DMS53 (cell line): ENCODE data around the gene KIZ.

Experiments used
- DNase-seq: peaks from one replicate; lab custom pipeline; 2025; lab: John Stamatoyannopoulos, UW

Gene KIZ

DNA sequence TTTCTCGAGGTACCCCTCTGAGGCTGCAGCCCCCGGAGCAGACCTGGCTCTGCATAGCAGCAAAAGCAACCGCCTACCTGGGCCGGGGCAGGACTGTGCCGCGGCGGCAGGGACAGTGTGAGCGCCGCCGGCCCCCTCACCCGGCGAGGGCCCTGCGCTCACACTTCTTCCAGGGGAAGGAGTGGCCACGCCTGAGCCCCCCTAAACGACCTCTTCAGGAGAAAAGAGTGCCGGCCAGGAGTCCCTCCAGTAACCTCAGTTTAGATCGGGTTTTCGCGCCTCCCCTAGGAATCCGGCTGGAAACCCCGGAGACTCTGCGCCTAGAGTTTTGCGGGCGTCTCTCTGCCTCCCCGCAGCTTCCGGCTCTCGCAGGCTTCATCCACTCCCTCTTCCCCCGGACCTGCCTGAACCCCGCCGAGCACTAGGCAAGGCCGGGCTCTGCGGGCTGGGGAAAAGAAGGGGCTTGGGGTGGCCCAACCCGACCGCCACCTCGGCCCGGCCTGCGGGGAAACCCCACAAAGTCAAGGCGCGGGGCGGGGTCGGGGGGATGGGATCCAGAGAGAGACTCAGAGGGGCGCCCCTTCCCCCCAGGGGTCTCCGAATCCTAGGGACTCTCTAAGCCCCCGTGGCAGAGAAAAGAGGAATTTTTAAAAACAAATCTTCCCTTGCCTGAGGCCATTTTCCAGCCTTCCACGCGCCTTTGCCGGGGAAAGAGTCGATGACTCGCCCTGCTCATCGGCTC is 20.3 kb upstream of the KIZ start:
- DNase-seq: no peak

DNA sequence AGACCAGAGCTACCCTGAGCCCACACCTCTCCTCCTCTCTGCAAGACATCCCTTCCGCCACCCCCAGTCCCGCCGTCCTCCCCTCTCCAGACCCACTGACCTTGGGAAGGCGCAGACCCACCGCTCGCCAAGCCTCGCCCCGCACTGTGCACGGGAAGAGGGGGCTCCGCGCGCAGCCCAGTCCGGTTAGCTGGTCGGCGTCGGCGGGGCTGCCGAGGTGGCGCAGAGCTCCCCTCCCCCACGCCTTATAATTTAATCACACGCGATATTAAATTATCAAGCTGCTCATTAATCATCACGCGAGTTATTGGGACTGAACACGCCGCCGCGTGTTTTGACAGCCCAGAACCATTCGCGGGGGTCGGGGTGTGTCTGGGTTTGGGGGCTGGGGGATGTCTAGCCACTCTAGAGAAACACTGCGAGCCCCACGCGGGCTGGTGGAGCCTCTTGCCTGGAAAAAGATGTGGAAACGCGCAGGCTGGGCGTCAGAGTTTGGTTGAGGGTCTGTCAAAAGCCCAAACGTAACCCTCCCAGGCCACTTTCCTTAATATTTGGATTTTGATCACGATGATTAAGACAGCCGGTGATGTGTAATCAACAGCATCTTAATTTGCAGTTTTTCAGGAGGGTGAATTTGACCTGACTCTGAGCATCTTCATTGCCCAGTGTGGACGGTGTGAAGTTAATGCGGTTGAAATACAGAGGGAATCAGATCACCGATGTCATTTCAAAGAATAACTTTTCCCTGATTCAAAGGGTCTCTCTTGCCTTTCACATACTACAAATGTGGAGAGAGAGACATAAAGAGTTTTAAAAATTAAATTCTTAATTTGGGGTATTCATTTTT is 19.5 kb upstream of the KIZ start, which contains the start of gene LINC00237:
Gene LINC00237 (minus strand): TSS at position 188 of the 847 bp plus-strand sequence.
- DNase-seq: no peak

DNA sequence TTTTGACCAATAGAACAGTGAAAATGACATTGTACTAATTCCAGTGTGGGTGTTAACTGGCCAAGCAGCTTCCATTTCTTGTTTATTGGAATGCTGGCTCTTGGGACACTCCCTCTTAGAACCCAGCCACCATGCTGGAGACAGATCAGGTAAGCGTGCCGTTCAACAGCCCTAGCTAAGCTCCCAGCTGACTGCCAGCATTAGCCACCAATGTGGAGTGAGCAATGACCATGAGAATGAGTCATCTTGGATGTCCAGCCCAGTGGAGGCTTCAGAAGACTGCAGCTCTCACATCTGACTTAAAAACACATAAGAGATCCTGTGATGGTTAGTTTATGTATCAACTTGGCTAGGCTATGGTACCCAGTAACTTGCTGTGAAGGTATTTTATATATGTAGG is 16.7 kb upstream of the KIZ start:
- peak; percentile 9 for DNase-seq

DNA sequence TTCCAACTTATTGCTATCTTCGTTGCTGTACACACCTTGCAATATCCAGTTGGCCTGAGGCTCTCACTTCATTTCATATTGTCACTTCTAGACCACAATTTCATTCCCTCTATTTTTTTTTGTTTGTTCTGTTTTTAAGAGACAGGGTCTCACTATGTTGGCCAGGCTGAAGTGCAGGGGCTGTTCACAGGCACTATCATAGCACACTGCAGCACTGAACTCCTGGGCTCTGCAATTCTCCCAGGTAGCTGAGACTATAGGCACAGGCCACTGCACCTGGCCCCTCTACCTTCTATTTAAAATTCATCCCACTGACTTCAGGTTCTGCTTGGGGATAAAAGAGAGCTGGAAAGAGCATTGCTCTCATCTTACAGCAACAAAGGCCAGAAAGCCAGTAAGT is 15.1 kb upstream of the KIZ start:
- DNase-seq: no peak

DNA sequence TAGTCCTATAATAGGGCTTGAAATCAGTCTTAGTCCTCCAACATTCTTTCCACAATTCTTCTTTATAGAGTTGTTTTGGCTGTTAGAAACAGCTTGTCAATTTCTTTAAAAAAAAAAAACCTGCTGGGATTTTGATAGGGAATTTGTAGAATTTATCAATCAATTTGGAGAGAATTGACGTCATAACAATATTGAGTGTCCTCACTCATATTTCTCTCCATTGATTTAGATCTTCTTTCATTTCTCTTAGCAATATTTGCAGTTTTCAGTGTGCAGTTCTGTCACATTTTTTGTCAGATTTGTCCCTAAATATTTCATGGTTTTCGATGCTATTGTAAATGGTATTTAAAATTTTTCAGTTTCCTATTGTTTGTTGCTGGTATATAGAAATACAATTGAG is 14.5 kb upstream of the KIZ start:
- no peak for DNase-seq

DNA sequence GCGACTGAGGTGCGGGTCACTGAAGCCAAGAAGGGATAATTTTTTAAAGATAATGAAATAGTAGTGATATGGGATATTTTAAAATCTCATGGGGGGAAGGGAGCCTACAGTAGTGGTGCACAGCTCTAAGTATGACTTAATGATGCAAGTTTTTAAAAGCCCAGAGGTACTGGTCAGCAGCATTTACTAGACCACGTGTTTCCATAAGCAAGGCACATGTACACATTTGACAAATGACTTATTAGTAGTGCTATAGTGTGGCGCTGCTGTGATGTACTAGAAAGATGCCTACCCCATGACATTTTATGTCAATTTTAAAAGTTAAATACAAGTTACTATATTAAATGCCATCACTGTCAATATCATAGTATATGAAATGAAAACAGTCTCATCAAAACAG is 12.2 kb upstream of the KIZ start:
- no peak for DNase-seq

DNA sequence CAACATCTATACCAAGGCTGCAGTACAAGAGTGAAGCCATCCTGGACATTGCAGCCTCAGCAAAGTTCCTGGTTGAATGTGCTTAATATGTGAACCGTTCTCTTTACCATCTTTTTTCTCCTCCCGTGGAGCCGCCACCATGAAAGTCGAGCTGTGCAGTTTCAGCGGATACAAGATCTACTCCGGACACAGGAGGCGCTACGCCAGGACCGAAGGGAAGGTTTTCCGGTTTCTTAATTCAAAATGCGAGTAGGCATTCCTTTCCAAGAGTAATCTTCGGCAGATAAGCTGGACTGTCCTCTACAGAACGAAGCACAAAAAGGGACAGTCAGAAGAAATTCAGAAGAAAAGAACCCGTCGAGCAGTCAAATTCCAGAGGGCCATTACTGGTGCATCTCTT is 11.3 kb upstream of the KIZ start:
- DNase-seq: no peak

DNA sequence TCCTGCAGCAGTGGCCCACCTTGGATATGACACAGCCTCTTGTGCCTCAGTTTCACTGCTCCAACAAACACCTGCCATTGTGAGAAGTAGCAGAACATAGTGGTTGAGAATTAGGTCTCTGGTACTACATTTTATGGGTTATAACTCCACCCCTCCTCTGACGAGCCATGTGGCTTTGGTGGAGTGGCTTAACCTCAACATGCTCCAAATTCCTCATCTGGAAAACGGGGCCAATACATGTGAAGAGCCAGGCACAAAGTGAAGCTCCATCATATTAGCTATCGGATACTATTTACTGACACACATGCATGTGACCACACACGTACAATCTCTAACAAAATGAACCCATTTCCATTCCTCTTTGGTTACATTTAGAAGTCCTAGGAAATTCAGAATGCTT is 8.4 kb upstream of the KIZ start:
- no peak for DNase-seq

DNA sequence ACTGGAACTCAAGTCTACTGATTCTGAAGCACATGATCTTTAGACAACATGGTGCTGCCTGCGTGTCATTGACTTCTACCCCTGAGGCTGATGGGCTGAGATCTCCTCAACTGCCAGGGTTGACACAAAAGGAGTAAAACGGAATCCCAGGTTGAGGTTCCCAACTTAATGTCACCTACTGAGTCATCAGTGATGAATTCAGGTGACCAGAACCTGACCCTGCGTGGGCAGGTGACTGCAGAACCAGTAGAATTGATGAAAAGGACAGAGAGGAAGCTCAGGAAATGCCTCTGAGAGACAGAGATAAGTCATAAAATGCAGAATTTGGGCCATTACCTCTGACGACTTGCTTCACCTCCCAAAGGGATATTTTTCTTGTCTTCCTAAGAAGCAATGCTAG is 7.7 kb upstream of the KIZ start:
- DNase-seq: no peak

DNA sequence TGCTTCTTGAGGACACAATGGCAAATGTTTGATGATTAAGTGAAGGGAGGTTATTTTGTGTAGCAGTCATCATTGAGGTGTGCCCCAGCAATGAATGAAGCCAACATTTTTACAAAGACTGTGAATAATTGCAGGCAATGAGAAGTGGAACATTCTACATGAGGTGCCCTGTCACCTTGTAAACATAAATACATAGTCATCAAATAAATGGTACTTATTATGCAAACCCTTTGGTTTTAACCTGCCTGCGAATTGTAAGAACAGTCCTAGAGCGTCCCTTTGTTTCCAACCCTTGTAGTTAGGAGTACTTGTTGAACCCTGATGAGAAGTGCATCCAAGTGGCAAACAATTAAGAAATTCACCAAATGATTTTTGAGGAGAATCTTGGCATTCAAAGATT is 7.1 kb upstream of the KIZ start:
- no peak for DNase-seq

DNA sequence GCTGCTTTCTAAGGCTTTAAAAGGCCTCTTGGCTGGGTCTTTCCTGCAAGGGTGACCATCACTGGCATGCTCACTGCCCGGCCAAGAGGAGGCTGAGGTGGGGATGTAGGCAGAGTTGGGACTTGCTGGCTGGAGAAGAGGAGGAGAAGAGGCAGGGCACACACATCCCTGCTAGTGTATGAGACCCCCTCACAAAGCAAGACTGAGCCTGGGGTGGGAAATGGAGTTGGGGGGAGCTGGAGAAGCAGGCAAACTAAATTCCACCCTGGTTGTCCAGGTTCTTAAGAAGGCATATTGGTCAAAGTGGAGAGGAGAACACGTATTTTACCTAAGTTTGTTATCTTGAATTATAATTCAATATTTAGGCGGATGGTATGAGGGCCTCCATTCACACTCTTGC is 1.7 kb upstream of the KIZ start:
- DNase-seq: no peak

DNA sequence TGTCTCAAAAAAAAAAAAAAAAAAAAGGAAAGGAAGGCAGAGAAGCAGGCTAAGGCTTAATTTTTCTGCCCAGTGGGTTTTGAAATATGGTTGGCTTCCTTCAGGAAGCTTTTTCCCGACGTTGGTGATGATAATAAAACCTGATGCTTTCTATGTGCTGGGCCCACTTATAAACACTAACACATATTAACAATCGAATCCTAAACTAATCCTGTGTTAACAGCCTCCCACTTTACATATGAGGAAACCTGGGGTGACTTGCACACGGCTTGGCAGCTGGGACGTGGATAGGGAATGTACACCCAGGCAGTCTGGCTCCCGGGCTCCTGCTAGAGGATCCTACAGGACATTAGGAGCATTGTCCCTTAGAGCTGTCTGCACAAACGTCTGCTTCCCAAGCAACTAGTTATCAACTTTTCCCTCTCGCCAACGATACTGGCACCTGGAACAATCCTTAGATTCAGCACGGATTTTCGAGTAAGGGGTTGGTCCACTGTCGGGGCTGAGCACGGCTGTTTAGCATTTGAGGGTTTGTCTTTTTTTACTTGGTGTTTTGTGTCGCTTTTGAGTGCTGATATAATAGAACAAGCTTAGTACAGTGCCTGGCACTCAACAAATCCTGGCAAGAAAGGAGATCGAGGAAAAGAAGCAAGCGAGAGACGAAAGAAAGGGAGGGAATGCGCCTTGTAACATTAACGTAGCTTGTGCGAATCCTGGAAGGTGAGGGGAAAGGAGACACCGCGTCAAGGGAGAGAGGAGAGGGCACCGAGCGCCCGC is 622 bp upstream of the KIZ start:
- peak; percentile 83 for DNase-seq

DNA sequence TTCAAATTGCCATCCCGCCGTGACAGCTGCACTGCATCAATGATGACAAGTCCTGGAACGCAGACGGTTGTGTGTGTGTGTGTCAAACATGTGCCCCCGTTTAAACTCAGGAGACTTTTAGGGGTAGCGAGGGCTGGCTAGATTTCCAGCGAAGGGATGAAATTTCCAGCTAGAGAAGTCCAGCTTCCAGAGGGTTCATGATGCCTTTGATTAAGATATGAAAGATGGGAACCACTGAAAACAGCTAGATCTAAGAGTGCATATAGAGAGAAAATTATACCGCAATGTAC is 644 bp downstream of the KIZ start:
- DNase-seq: no peak

DNA sequence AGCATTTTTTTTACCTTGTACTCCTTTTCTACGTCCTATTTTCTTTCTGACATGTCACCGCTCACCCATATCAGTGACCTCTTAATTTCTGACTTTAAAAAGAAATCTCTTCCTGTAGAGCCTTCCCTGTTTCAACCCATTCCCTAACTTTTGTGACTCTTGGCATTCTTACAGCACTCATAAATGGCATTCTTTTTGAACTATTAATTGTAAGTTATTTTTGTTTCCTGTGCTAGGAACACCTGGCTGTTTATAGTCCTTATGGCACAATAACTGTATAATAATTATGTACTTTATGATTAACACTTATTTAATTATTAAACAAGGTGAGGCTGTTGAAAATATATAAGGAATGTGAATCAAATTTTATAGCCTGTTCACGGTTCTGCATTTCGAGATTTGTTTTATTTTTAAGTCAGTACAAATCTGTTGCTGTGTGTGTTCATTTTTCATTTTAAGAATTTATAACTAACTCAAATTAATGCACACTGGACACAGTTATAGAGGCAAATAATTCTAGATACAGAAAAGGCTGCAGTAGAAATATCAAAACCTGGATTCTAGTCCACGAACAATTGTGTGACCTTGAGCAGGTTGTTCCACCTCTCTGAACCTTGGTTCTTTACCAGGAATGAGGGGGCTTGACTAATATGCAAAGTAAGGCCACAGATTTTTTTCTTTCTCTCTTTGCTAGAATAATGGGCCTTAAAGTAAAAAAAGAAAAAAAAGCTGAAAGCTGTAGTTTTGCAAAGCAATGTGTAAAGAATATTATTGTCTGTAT is 1.5 kb downstream of the KIZ start:
- no peak for DNase-seq

DNA sequence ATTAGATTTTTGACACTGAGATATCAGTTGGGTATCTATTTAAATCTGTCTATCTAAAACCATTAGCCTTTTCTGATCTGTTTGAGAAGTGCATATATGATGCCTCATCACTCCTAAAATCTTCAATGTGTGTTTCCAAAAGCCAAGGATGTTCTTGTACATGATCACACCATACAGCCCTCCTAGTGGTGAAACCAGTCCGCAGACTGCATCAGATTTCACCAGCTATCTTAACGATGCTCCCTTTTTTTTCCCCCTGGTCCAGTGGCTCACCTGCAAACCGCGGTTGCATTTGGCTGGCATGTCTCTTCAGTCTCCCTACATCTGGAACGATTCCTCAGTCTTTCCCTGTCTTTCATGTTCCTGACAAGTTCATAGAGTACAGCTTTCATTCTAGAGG is 4.0 kb downstream of the KIZ start:
- no peak for DNase-seq

DNA sequence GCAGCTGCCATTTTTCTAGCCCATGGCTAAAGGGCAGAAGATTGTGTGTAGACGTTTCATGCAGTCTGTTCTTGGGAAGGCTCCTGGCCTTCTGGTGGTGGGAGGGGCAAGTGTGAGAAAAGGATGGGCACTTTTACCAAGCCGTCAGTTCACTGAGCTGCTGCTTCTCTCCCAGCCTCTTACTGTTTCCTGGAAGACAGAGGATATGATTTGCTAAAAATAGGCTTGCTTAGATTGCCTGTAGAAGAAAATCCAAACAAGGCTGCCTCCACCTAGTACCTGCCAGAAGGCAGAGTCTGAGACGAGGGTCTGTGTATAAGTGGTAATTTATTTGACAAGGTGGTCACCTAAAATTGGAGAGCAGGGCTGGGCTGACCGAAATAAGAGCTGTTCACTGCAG is 7.5 kb downstream of the KIZ start:
- no peak for DNase-seq

DNA sequence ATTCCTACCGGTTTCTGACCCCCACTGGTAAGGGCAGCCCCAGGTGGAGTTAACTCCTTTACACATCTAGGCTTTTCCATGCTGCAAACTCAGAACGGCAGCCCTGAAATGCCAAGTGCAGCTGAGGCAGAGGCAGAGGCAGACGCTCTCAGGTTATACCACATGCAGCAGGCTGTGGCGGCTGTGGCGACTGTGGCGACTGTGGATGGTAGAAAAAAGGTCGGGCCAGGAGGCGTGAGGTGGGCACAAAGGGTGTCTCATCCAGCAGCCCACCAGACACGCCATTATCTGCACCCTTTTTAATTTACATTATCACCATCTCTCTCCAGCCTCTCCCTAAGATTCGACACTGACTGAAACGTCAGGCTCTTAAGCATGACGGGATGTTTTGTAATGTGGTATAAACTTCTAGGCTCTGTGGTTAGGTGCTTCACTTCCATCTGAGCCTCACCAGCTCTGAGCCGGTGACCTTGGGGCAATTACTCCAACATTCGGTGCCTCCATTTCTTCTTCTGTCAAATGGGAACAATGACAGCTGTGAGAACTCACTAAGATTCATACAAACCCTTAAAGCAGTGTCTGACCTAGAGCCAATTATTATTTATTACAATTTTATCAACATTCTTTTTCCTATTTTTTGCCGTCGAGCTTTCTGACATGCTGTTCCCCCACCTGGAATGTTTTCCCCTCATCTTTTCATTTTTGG is 8.2 kb downstream of the KIZ start:
- no peak for DNase-seq

DNA sequence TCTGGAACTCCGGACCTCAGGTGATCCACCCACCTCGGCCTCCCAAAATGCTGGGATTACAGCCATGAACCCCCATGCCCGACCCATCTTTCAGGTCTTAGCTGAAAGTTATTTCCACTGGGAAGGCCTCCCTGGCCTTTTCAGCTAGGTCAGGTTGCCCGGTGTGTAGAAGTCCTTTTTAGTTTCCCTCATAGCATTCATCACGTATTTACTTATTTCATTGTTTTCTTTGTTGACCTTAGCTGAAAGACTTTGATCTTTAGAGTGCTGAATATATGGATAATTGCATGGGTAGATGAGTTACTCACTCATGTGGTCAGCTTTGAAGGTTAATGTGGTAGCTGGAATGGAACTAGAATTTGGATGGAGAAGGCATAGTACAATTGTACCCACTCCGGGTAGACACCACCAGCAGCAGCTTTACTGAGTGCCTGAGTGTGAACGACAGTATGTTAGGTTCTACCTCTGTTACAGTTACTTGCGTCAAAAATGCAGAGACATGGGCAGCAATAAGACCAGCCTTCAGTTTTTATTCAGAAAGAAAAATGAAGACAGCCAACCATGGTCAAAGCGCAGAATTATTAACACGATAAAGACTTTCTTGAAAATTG is 9.1 kb downstream of the KIZ start:
- peak; percentile 61 for DNase-seq

DNA sequence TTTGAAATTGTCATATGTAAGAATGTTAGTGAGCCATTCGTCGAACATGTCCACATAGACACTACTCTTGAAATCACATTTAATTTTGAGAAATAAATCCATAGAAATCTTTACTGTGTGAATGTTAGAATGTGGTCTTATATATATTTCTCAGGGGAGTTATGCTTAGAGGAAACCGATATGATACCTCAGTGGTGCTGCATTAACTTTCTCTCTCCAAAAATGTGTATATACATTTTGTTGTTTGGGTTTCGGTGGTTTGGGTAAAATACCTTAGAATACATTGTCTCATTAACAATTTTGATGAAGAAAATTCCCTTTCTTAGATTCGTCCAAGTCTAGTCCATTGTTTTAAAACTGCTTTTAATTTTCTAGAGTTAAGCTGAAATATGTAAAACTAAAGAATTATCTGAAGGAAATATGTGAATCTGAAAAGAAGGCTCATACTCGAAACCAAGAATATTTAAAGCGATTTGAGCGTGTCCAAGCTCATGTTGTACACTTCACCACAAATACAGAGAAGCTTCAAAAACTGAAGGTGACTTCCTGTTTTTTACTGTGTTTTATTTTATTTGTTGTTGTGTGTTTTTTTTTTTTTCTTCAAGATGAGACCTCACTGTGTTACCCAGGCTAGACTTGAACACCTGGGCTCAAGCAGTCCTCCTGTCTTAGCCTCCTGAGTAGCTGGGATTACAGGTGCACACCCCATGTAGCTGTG is 10.3 kb downstream of the KIZ start:
- no peak for DNase-seq

DNA sequence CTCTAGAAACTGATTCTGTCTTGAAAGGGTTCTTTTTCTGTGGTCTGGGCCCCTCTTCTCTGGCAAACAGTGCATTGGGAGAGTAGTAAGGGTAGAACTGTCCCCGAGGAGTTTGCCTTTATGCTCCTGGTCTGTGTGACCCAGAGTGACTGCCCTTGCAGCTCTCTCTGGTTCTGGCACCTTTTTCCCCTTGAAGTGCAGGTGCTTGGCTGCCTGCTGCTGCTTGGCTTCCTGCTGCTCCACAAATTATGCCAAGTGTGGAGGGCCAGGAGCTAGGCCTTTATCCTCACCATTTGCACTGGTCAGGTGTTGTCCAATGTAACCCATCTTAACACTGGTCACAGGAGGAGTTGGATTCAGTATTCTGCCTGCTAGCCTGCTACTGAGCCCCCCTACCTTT is 11.2 kb downstream of the KIZ start:
- DNase-seq: no peak
